ENCODE measurements around the gene TAS2R4.

Gene TAS2R4

DNA sequence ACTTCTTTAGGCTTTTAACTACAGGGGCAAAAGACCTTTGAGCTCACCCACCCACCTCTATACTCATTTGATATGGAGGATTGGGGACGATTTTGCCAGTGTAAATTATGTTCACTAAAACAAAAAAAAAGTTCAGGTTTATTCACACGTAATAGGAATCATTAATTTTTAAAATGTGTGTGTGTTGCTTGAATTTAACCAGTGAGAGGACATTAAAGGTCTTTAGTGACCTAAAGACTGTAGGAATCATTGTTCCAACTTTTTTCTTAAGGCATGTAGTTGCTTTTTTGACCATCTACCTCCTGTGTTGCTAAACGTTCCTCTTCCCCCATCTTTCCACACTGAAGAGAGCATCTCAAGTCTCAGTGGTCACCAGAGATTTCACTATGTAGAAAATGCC, 37.2 kb upstream of the TAS2R4 start:
- H3K4me3 ChIP-seq (replicated peaks; ENCODE audit: insufficient read depth, low read length): peak overlapping the region; percentile 94
- DNase-seq (ENCODE audit: low read depth in 1 of 2, low spot score in 1 of 2): no peak
- peak overlapping the region; percentile 84 for H3K27ac ChIP-seq (replicated peaks)
- no peaks in the 10 kb centered on the region for H3K27me3 ChIP-seq (ENCODE audit: insufficient read depth, poor library complexity, severe bottlenecking)
- TF ChIP-seq, protein P1, sequence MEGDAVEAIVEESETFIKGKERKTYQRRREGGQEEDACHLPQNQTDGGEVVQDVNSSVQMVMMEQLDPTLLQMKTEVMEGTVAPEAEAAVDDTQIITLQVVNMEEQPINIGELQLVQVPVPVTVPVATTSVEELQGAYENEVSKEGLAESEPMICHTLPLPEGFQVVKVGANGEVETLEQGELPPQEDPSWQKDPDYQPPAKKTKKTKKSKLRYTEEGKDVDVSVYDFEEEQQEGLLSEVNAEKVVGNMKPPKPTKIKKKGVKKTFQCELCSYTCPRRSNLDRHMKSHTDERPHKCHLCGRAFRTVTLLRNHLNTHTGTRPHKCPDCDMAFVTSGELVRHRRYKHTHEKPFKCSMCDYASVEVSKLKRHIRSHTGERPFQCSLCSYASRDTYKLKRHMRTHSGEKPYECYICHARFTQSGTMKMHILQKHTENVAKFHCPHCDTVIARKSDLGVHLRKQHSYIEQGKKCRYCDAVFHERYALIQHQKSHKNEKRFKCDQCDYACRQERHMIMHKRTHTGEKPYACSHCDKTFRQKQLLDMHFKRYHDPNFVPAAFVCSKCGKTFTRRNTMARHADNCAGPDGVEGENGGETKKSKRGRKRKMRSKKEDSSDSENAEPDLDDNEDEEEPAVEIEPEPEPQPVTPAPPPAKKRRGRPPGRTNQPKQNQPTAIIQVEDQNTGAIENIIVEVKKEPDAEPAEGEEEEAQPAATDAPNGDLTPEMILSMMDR (IDR thresholded peaks at IDR 0.05; ENCODE audit: insufficient read depth, low read length): no peak
- TF ChIP-seq POLR2AphosphoS5 (IDR thresholded peaks at IDR 0.05; ENCODE audit: low read depth): no peak
- TF ChIP-seq, protein P2, sequence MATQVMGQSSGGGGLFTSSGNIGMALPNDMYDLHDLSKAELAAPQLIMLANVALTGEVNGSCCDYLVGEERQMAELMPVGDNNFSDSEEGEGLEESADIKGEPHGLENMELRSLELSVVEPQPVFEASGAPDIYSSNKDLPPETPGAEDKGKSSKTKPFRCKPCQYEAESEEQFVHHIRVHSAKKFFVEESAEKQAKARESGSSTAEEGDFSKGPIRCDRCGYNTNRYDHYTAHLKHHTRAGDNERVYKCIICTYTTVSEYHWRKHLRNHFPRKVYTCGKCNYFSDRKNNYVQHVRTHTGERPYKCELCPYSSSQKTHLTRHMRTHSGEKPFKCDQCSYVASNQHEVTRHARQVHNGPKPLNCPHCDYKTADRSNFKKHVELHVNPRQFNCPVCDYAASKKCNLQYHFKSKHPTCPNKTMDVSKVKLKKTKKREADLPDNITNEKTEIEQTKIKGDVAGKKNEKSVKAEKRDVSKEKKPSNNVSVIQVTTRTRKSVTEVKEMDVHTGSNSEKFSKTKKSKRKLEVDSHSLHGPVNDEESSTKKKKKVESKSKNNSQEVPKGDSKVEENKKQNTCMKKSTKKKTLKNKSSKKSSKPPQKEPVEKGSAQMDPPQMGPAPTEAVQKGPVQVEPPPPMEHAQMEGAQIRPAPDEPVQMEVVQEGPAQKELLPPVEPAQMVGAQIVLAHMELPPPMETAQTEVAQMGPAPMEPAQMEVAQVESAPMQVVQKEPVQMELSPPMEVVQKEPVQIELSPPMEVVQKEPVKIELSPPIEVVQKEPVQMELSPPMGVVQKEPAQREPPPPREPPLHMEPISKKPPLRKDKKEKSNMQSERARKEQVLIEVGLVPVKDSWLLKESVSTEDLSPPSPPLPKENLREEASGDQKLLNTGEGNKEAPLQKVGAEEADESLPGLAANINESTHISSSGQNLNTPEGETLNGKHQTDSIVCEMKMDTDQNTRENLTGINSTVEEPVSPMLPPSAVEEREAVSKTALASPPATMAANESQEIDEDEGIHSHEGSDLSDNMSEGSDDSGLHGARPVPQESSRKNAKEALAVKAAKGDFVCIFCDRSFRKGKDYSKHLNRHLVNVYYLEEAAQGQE (IDR thresholded peaks at IDR 0.05; ENCODE audit: insufficient replicate concordance, low read depth): no peak
- no peak for TF ChIP-seq GABPA (IDR thresholded peaks at IDR 0.05; ENCODE audit: low read depth)
- no peak for TF ChIP-seq SPI1 (IDR thresholded peaks at IDR 0.05; ENCODE audit: borderline replicate concordance, low read depth)

DNA sequence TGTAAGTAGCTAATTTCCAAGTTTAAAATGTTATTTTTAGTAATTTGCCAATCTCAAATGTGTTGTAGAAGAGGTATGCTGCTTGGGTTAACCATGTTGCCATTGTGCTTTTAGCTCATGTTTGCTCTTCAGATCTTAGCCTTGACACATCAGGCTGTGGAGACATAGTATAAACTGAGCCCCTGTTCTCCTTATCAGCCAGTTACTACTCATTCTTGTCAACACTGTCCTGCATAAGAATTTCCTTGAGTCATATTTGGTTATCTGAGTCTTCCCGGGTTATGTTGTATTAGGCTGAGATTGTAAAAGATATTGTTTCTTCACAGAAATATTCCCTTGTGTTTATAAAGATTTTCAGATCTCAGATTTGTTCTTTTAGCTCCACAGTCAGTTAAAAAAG, 34.2 kb upstream of the TAS2R4 start:
- no peak overlapping the region for H3K4me3 ChIP-seq (replicated peaks; ENCODE audit: insufficient read depth, low read length)
- DNase-seq (ENCODE audit: low read depth in 1 of 2, low spot score in 1 of 2): no peak
- H3K27me3 ChIP-seq (ENCODE audit: insufficient read depth, poor library complexity, severe bottlenecking): no peaks in the 10 kb centered on the region
- TF ChIP-seq GABPA (IDR thresholded peaks at IDR 0.05; ENCODE audit: low read depth): no peak
- TF ChIP-seq, protein P2 (IDR thresholded peaks at IDR 0.05; ENCODE audit: insufficient replicate concordance, low read depth): no peak
- TF ChIP-seq POLR2AphosphoS5 (IDR thresholded peaks at IDR 0.05; ENCODE audit: low read depth): no peak
- TF ChIP-seq, protein P1 (IDR thresholded peaks at IDR 0.05; ENCODE audit: insufficient read depth, low read length): no peak
- no peak for TF ChIP-seq SPI1 (IDR thresholded peaks at IDR 0.05; ENCODE audit: borderline replicate concordance, low read depth)
- H3K27ac ChIP-seq (replicated peaks): no peak overlapping the region

DNA sequence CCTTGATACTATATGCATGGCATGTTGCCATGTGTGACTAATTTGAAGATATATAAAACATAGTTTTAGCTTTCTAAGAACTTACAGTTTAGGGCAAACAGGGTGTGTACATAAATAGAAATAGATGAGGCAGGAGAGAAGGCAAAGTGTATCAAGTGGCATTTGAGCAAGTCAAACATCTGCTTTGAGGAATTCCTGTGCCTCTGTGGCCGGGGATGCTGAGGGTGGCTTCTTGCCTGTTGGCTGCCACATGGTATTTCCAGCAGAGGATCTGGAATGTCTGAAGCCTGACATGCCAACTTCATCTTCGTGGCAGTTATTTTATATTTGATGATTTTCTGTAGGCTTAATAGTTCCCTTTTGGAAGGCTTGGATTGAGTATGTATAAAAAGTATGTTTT, 32.3 kb upstream of the TAS2R4 start:
- TF ChIP-seq, protein P1 (IDR thresholded peaks at IDR 0.05; ENCODE audit: insufficient read depth, low read length): no peak
- TF ChIP-seq, protein P2 (IDR thresholded peaks at IDR 0.05; ENCODE audit: insufficient replicate concordance, low read depth): no peak
- TF ChIP-seq SPI1 (IDR thresholded peaks at IDR 0.05; ENCODE audit: borderline replicate concordance, low read depth) (no peak), POLR2AphosphoS5 (IDR thresholded peaks at IDR 0.05; ENCODE audit: low read depth) (no peak), GABPA (IDR thresholded peaks at IDR 0.05; ENCODE audit: low read depth) (no peak)
- DNase-seq (ENCODE audit: low read depth in 1 of 2, low spot score in 1 of 2): no peak
- H3K27me3 ChIP-seq (ENCODE audit: insufficient read depth, poor library complexity, severe bottlenecking): no peaks in the 10 kb centered on the region
- H3K27ac ChIP-seq (replicated peaks): no peak overlapping the region
- H3K4me3 ChIP-seq (replicated peaks; ENCODE audit: insufficient read depth, low read length): no peak overlapping the region
